GM18870 (cell line): ENCODE measurements around the gene VPS35.

ENCODE experiments used
- ATAC-seq: cut with Tn5 transposase; IDR thresholded peaks from one replicate; pipeline ENCODE4 v1.9.1; 2021; ENCODE audit warnings: moderate library complexity; ENCODE audit not compliant: unreplicated experiment

The VPS35 gene

GRCh38 chr16:46620266-46621005 is 68.5 kb downstream of the VPS35 start:
- ATAC-seq, result no peak

DNA sequence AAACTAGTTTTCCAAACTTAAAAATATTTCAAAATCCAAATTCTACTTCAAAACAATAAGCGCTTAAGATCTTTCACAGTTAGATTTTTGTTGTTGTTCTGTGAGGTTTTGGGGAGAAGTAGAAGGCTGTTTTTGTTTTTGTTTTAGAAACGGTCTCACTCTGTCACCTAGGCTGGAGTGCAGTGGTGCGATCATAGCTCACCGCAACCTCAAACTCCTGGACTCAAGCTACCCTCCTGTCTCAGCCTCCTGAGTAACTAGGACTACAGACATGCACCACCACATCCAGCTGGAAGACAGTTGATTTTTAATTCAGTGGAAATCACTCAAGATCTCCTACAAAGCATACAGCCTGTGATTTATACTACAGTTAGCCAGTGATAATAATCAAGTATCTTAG is 70.5 kb downstream of the VPS35 start:
- no peak for ATAC-seq

GRCh38 chr16:46614006-46614405 is 75.0 kb downstream of the VPS35 start:
- ATAC-seq, result no peak

GRCh38 chr16:46613352-46613751 is 75.6 kb downstream of the VPS35 start:
- ATAC-seq, result no peak

DNA sequence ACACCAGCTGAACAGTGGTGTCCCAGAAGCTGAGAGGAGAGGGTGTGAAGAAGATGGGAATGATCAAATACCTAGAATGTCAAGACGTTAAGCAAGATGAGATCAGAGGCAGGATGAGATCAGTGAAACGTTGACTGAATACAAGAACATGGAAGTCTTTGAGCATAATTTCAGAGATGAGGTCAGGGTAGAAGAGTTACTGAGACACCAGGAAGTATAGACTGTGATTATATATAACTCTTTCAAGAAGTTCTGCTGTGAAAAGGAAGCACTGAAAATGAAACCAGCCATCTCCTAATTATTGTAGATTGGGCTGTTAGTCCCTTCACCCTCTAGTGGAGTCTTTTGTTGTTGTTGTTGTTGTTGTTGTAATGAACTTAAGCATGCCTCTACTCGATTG is 76.9 kb downstream of the VPS35 start:
- peak; percentile 60 for ATAC-seq

GRCh38 chr16:46607529-46607928 is 81.4 kb downstream of the VPS35 start:
- ATAC-seq, result no peak

DNA sequence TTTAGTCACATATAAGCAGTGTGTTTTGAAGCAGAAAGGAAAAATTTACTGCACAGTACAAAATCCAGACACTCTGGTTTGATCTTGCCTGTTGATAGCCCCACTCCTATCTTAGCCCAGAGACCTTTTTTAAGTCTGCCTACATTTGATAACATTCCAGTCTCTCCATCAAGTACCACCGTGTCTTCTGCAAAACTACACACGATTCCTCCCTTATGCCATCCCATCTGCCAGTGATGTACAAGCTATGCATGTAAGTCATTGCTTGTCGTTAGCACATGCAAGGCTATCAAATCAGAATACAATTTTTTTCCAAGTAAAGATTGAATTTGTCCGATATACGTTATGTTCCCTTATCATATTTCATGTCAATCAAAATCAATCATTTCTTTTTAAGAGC is 82.7 kb downstream of the VPS35 start:
- no peak for ATAC-seq
